GM12872 (cell line): ENCODE measurements around the gene TRAP1.

Experiments used
- TF ChIP-seq, protein P1 (sequence below): IDR thresholded peaks from 3 replicates; pipeline ENCODE4 v1.5.1; 2011; ENCODE audit warnings: low read depth, mild to moderate bottlenecking, low read length, moderate library complexity; ENCODE audit not compliant: insufficient read depth

The TRAP1 gene

DNA sequence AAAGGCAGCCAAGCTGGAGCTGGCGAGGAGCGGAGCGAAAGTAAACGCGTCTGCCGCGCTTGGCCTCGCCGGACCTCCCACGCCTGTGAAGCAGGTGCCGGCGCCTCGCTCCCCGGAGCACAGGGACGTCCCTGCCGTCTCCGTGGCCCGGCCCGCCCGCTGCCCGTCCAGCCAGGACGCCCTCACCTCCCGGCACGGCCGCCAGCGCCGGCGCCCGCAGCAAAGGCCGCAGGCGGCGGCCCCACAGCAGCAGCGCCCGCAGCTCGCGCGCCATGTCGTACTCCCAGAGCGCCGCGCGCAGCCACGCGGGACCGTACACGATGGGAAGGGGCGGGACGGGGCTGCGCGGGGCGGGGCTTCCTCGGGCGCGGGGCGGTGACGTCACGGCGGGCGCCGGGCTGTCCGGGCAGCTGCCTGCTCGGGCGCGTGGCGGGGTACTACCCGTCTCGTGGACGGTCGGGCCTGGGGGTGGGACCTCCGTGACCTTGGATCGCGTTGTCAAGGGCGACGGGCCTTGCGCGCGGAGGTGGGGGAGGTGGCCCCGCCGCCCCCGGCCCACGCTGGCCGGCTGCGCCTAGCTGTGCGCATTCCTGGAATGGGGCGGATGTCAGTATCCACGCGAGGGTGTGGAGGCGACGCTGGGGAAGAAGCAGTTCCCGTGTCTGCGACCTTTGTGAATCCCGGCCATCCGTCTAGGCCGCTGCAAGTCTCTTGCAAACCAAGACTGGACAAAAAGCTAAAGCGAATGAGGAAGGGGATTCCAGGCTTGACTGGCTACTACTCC, at the start of gene TRAP1:
Gene TRAP1, minus strand, starts transcription at position 290 of the 784 bp plus-strand sequence. Its CDS starts 16 bp downstream, at position 274.
- TF ChIP-seq, protein P1, sequence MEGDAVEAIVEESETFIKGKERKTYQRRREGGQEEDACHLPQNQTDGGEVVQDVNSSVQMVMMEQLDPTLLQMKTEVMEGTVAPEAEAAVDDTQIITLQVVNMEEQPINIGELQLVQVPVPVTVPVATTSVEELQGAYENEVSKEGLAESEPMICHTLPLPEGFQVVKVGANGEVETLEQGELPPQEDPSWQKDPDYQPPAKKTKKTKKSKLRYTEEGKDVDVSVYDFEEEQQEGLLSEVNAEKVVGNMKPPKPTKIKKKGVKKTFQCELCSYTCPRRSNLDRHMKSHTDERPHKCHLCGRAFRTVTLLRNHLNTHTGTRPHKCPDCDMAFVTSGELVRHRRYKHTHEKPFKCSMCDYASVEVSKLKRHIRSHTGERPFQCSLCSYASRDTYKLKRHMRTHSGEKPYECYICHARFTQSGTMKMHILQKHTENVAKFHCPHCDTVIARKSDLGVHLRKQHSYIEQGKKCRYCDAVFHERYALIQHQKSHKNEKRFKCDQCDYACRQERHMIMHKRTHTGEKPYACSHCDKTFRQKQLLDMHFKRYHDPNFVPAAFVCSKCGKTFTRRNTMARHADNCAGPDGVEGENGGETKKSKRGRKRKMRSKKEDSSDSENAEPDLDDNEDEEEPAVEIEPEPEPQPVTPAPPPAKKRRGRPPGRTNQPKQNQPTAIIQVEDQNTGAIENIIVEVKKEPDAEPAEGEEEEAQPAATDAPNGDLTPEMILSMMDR, result no peak

DNA sequence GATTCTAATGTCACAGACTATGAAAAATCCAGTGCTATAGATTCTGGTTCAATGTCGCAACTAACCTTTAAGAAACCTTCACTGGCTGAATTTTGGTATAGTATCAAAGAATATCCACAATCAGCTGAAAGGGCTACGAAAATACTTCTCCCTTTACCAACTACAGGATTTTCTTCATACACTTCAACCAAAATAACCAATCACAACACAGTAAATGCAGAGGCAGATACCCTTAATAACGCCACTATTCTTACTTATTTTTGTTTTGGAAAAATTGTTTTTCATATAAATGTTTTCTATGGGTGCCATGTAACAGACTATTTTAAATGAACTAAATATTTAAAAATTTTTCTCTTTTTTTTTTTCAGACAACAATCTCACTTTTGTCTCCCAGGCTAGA, 48.9 kb upstream of the TRAP1 start:
- TF ChIP-seq, protein P1, result no peak

DNA sequence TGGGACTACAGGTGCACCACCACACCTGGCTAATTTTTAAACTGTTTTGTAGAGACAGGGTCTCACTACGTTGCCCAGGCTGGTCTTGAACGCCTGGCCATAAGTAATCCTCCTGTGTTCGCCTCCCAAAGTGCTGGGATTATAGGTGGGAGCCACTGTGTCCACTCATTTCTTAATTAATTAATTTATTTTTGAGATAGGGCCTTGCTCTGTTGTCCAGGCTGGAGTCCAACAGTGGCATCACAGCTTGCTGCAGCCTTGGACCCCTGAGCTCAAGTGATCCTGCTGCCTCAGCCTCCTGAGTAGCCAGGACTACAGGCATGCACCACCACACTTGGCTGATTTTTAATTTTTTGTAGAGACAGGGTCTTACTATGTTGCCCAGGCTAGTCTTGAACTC, 47.1 kb upstream of the TRAP1 start:
- TF ChIP-seq, protein P1, result no peak

DNA sequence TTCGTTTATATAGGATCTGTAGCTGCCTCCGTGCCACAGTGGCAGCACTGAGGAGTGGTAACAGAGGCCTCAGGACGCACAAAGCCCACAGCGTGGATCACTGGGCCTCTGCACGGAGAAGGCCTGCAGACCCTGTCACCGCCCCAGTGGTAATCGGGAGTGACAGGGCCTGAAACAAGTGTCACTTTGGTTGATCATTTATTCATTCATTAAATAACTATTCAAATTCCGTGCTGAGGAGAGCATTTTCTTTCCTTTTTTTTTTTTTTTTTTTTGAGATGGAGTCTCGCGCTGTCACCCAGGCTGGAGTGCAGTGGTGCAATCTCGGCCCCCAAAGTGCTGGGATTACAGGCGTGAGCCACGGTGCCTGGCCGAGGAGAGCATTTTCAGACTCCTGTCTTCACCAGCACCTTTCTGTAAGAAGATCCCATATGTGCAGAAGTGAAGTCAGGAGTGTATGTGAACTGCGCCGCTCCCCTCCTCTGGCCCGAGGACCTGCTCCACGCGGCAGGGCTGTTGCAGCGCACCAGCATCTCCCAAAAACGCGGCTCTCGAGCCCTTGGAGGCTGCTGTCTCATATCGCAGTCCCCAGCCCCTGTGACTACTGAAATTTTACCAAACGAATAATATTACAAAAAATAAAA, 44.9 kb upstream of the TRAP1 start:
- TF ChIP-seq, protein P1, result no peak

DNA sequence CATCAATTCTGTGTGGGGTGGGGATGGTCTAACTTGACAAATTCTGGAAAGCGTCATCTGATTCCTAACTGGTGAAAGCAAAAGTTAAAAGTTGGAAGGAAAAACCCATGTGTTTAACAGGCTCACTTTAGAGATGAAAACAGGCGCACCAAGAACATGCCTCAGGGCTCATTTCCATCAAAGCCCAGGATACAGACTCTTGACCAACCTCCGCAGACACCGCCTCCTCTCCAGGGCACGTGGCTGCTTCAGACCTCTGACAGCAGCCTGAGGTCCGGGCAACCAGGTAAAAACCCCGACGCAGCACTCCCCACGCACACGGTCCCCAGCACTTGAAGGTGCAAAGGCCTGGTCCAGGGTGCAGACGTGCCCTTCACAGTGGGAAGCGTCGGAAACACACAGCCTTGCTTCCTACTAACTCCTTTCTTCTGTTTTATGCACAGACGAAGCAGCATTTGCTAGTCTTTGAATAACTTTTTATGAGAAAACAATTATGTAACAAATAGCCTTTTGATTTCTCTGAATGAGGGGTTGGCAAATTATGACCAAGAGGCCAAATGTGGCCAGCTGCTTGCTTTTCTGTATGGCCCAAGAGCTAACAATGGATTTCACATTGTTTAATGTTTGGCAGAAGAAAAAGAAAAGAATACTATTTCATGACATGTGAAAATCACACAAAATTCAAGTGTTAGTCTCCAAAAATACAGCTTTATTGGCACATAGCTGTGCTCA, 44.2 kb upstream of the TRAP1 start:
- TF ChIP-seq, protein P1, result no peak

DNA sequence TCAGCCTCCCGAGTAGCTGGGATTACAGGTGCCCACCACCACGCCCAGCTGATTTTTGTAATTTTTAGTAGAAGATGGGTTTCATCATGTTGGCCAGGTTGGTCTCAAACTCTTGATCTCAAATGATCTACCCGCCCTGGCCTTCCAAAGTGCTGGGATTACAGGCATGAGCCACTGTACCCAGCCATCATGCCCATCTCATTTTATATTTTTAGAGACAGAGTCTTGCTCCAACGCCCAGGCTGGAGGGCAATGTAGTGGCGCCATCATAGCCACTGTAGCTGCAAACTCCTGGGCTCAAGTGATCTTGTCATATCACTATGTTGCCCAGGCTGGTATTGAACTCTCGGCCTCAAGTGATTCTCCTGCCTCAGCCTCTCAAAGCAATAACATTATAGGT, 43.2 kb upstream of the TRAP1 start:
- TF ChIP-seq, protein P1, result no peak

DNA sequence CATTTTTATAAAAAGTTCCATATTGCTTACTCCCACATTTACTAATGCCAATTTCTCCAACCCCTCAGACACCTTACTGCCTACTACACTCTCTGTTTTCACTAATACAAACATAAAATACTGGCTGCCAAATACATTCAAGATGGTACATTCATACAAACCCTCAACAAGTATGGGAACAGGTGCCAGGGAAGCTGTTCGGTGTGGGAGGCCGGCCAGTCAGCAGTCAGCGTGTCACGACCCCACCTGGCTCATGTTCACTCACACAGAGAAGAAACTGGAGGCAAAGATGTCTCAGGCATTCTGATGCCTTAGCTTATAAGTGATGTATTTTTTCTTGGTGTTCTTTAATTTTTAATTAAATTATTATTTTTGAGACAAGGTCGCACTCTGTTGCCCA, 42.4 kb upstream of the TRAP1 start:
- TF ChIP-seq, protein P1, result no peak
